Measurements from ENCODE around the gene GDPD5. TPM values are rescaled to one million over a fixed set of nuclear protein-coding genes. Genes with fewer than 3 reads are reported as not detected.

GDPD5 gene
- total RNA-seq, 1 experiment from 2014 or later: 7.8 TPM

DNA sequence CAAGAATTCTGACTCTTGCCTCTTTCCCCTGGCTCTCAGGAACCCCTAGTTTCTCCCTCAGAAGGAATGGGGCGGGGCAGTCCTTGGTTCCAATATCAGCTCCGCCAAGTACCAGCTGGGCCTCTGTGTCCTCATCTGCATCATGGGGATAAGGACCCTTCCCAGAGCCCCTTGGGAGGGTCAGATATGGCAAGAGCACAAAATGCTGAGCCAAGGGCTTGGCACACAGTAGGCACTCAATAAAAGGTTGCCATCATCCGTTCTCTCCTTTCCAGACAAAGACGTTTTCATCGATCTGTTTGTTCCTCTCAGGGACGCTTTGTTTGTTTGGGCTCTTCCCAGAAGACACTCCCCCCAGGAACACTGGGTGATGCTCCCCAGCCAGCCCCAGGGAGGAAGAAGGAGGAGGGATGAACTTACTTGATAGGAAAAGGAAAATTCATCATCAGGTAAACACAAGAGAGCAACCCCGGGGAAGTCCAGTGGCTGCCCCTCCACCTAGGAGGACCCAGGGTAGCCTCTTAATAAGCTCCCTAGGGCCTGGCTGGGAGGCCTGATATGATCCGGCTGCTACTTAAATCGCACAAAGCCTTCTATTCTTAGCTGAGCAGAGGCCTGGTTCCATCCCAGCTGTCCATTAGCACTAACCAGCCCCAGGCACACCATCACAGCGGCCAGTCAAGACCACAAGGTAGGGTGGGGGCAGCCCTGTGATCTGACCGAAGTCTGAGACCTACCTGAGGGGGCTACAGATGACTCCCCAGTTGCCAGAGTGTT lies 19.6 kb downstream of the GDPD5 start:
- H3K27me3 ChIP-seq (ENCODE audit: insufficient read depth, low read length): no peaks in the 10 kb centered on the region
- no CpG with 5 or more reads among the region's 11 CpGs for WGBS (ENCODE audit: extremely low coverage, insufficient read length, low lambda C conversion rate)
- H2AK5ac ChIP-seq (ENCODE audit: insufficient read length, low read length): no peak overlapping the region
- H4K20me1 ChIP-seq (ENCODE audit: control insufficient read depth, insufficient read depth, insufficient read length): no peaks in the 10 kb centered on the region
- Mint-ChIP-seq H3K36me3 (ENCODE audit: insufficient read depth in 1 of 3, low read depth in 3 of 3) (no peaks in the 10 kb centered on the region), H3K9me3 (no peaks in the 10 kb centered on the region), H3K27me3 (ENCODE audit: low read depth) (no peaks in the 10 kb centered on the region; the same call in none of the 2 replicates), H3K27ac (peak overlapping the region in 1 of 3 experiments; percentile 92; a peak in 1 of 7 replicates), H3K4me3 (no peak overlapping the region), H3K4me1 (peaks cover 0 to 4% of the 10 kb centered on the region in 2 experiments; a peak in 3 of 4 replicates)
- DNase-seq: no peak
- H3K9ac ChIP-seq (ENCODE audit: extremely low read depth, insufficient read length, low read length): no peak overlapping the region
- H3K56ac ChIP-seq (ENCODE audit: insufficient read length, low read depth, low read length): no peak overlapping the region
- H2BK12ac ChIP-seq (ENCODE audit: insufficient read length, low read depth, low read length): no peak overlapping the region
- H2BK20ac ChIP-seq (ENCODE audit: low read depth, low read length, poor library complexity, severe bottlenecking): no peak overlapping the region
- H2BK120ac ChIP-seq (ENCODE audit: low read depth, low read length, poor library complexity, severe bottlenecking): no peak overlapping the region
- H2BK15ac ChIP-seq (ENCODE audit: low read depth, low read length): no peak overlapping the region
- no peaks in the 10 kb centered on the region for H3K4me1 ChIP-seq (ENCODE audit: insufficient read depth, low read length)
- H3K14ac ChIP-seq (ENCODE audit: insufficient read depth, low read length): no peak overlapping the region
- H3K79me2 ChIP-seq (ENCODE audit: insufficient read depth, low read length): no peaks in the 10 kb centered on the region
- no peaks in the 10 kb centered on the region for H3K9me3 ChIP-seq (ENCODE audit: control insufficient read depth, low read depth, low read length)
- no peak overlapping the region for H3K4ac ChIP-seq (ENCODE audit: low read depth, low read length)
- no peak overlapping the region for H2BK5ac ChIP-seq (ENCODE audit: insufficient read length, low read length)
- H2AFZ ChIP-seq (ENCODE audit: low read length): no peak overlapping the region
- H3T11ph ChIP-seq (ENCODE audit: low read length): no peak overlapping the region
- H3K23ac ChIP-seq (ENCODE audit: insufficient read length, low read depth, low read length): no peak overlapping the region
- TF ChIP-seq, protein P1, sequence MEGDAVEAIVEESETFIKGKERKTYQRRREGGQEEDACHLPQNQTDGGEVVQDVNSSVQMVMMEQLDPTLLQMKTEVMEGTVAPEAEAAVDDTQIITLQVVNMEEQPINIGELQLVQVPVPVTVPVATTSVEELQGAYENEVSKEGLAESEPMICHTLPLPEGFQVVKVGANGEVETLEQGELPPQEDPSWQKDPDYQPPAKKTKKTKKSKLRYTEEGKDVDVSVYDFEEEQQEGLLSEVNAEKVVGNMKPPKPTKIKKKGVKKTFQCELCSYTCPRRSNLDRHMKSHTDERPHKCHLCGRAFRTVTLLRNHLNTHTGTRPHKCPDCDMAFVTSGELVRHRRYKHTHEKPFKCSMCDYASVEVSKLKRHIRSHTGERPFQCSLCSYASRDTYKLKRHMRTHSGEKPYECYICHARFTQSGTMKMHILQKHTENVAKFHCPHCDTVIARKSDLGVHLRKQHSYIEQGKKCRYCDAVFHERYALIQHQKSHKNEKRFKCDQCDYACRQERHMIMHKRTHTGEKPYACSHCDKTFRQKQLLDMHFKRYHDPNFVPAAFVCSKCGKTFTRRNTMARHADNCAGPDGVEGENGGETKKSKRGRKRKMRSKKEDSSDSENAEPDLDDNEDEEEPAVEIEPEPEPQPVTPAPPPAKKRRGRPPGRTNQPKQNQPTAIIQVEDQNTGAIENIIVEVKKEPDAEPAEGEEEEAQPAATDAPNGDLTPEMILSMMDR (conservative IDR thresholded peaks at IDR 0.05): no peak
- H3K79me1 ChIP-seq (ENCODE audit: insufficient read depth, low read depth, low read length, poor library complexity, severe bottlenecking): no peaks in the 10 kb centered on the region
- no peaks in the 10 kb centered on the region for H3K23me2 ChIP-seq (ENCODE audit: insufficient read length, low read depth, low read length, poor library complexity, severe bottlenecking)
- no peak overlapping the region for H4K91ac ChIP-seq (ENCODE audit: insufficient read length, low read depth, low read length)
- H3K18ac ChIP-seq (ENCODE audit: insufficient read length, low read depth, low read length): no peak overlapping the region
- H3K4me2 ChIP-seq (ENCODE audit: insufficient read depth, insufficient read length, low read length): no peak overlapping the region
- no peak overlapping the region for H4K5ac ChIP-seq (ENCODE audit: insufficient read length, low read depth, low read length)
- no peak overlapping the region for H3K27ac ChIP-seq (ENCODE audit: insufficient read length, low read depth, low read length)
- H4K8ac ChIP-seq (replicated peaks; ENCODE audit: insufficient read length, low read depth, low read length): no peak overlapping the region
